AG04449 (cell line): ENCODE data around the gene TENT4B.

ENCODE experiments used
- CTCF ChIA-PET: fragments of 350-600 bp; formaldehyde crosslinking; extraction: SDS; loops from one replicate; lab custom pipeline; 2021; ENCODE audit warnings: antibody characterized with exemption; lab: Yijun Ruan, JAX
- POLR2A ChIA-PET: fragments of 400-600, 350-600 bp; formaldehyde crosslinking; extraction: SDS; loops from one replicate; lab custom pipeline; 2020; ENCODE audit warnings: antibody characterized with exemption, inconsistent platforms; lab: Yijun Ruan, JAX
- DNase-seq: peaks from one replicate; pipeline ENCODE4 v3.0.0-alpha.2; 2010; ENCODE audit warnings: low read depth, low spot score
- H3K4me3 ChIP-seq: 2 replicates; pipeline ENCODE4 v1.5.1; 2011; ENCODE audit warnings: low read depth, mild to moderate bottlenecking, control low read depth, low read length
- CTCF ChIP-seq: IDR thresholded peaks from one replicate; pipeline ENCODE4 v1.5.1; 2011; ENCODE audit warnings: mild to moderate bottlenecking, moderate library complexity, low read length, control low read depth, inconsistent platforms; ENCODE audit not compliant: insufficient read depth; ENCODE audit errors: missing control alignments

The TENT4B gene

GRCh38 chr16:50193594-50193993 is 40.5 kb downstream of the TENT4B start:
- ChIA-PET POLR2A (interaction anchor here (0.6 kb wide), 1 partner anchor 118 kb away, joined by 3 read pairs; no protein-coding TSS in a partner anchor), CTCF (interaction anchor here (0.9 to 1.8 kb wide), 2 partner anchors 124 to 613 kb away, joined by 3 to 5 read pairs; no protein-coding TSS in a partner anchor)
- H3K4me3 ChIP-seq, result no peak overlapping the region
- TF ChIP-seq CTCF, result no peak
- no peak for DNase-seq

- no peak for DNase-seq
- peak overlapping the region; percentile 23; the same call in 1 of the 2 replicates for H3K4me3 ChIP-seq
- CTCF ChIA-PET, result interaction anchor here (0.5 to 3.2 kb wide), 5 partner anchors 13 to 170 kb away, joined by 3 to 22 read pairs (median 5); partner anchors contain the start of gene CNEP1R1
- POLR2A ChIA-PET, result interaction anchor here (1.5 kb wide), 1 partner anchor 10 kb away, joined by 4 read pairs; no protein-coding TSS in a partner anchor
- no peak for TF ChIP-seq CTCF
Observed at GRCh38 chr16:50195276-50195675, 42.2 kb downstream of the TENT4B start.

- DNase-seq, result no peak
- TF ChIP-seq CTCF, result no peak
- CTCF ChIA-PET, result interaction anchor here (0.5 to 3.2 kb wide), 4 partner anchors 13 to 20 kb away, joined by 3 to 22 read pairs (median 4); no protein-coding TSS in a partner anchor
- POLR2A ChIA-PET, result interaction anchor here (1.5 kb wide), 1 partner anchor 10 kb away, joined by 4 read pairs; no protein-coding TSS in a partner anchor
- no peak overlapping the region for H3K4me3 ChIP-seq
Observed at GRCh38 chr16:50195756-50196155, 42.6 kb downstream of the TENT4B start.

- POLR2A ChIA-PET, result interaction anchor here (1.1 kb wide), 1 partner anchor 132 kb away, joined by 3 read pairs; the partner anchor contains the start of gene HEATR3
- H3K4me3 ChIP-seq, result no peak overlapping the region
- TF ChIP-seq CTCF, result no peak
- no peak for DNase-seq
- CTCF ChIA-PET, result interaction anchor here (0.5 to 3.2 kb wide), 5 partner anchors 12 to 1692 kb away, joined by 3 to 22 read pairs (median 4); no protein-coding TSS in a partner anchor
Observed at GRCh38 chr16:50197582-50197981, 44.5 kb downstream of the TENT4B start.

GRCh38 chr16:50198802-50199403 is 45.8 kb downstream of the TENT4B start:
- H3K4me3 ChIP-seq, result no peak overlapping the region
- ChIA-PET POLR2A (no interaction called here), CTCF (interaction anchor here (1.0 to 6.5 kb wide), 6 partner anchors 9 to 174 kb away, joined by 3 to 56 read pairs (median 4); partner anchors contain the start of gene CNEP1R1)
- no peak for DNase-seq
- TF ChIP-seq CTCF, result no peak

- no peak for TF ChIP-seq CTCF
- ChIA-PET CTCF (interaction anchor here (0.8 to 6.5 kb wide), 4 partner anchors 10 to 176 kb away, joined by 3 to 56 read pairs (median 4); partner anchors contain the start of gene CNEP1R1), POLR2A (no interaction called here)
- no peak overlapping the region for H3K4me3 ChIP-seq
- DNase-seq, result no peak
Observed at GRCh38 chr16:50201787-50202186, 48.7 kb downstream of the TENT4B start.
